22Rv1 (cell line): ENCODE data around the gene PTPN21.
A peak's percentile ranks its signal among the peaks of the same experiment; 100 is the strongest.

Source experiments
- ZFX ChIP-seq: fragments of 450-650 bp; IDR thresholded peaks from 2 replicates; pipeline ENCODE4 v1.6.1; 2017; ENCODE audit warnings: antibody characterized with exemption, borderline replicate concordance
- TF ChIP-seq, protein P1 (sequence below): fragments of 450-650 bp; IDR thresholded peaks from 2 replicates; pipeline ENCODE4 v1.5.1; 2017; ENCODE audit warnings: mild to moderate bottlenecking

- TF ChIP-seq, protein P1, sequence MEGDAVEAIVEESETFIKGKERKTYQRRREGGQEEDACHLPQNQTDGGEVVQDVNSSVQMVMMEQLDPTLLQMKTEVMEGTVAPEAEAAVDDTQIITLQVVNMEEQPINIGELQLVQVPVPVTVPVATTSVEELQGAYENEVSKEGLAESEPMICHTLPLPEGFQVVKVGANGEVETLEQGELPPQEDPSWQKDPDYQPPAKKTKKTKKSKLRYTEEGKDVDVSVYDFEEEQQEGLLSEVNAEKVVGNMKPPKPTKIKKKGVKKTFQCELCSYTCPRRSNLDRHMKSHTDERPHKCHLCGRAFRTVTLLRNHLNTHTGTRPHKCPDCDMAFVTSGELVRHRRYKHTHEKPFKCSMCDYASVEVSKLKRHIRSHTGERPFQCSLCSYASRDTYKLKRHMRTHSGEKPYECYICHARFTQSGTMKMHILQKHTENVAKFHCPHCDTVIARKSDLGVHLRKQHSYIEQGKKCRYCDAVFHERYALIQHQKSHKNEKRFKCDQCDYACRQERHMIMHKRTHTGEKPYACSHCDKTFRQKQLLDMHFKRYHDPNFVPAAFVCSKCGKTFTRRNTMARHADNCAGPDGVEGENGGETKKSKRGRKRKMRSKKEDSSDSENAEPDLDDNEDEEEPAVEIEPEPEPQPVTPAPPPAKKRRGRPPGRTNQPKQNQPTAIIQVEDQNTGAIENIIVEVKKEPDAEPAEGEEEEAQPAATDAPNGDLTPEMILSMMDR, result peak; percentile 55
- no peak for TF ChIP-seq ZFX
These were observed 5.0 kb upstream of the PTPN21 start for GRCh38 chr14:88559852-88560251.
